ENCODE measurements around the gene KCNE5. TPM values are rescaled to one million over a fixed set of nuclear protein-coding genes. Genes with fewer than 3 reads are reported as not detected.
"Not testable (repeated sequence)": the region's sequence is repeated elsewhere in the genome, so short reads cannot be mapped to it uniquely, and the experiment has no call there.

Gene KCNE5, protein sequence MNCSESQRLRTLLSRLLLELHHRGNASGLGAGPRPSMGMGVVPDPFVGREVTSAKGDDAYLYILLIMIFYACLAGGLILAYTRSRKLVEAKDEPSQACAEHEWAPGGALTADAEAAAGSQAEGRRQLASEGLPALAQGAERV
- total RNA-seq: not detected

DNA sequence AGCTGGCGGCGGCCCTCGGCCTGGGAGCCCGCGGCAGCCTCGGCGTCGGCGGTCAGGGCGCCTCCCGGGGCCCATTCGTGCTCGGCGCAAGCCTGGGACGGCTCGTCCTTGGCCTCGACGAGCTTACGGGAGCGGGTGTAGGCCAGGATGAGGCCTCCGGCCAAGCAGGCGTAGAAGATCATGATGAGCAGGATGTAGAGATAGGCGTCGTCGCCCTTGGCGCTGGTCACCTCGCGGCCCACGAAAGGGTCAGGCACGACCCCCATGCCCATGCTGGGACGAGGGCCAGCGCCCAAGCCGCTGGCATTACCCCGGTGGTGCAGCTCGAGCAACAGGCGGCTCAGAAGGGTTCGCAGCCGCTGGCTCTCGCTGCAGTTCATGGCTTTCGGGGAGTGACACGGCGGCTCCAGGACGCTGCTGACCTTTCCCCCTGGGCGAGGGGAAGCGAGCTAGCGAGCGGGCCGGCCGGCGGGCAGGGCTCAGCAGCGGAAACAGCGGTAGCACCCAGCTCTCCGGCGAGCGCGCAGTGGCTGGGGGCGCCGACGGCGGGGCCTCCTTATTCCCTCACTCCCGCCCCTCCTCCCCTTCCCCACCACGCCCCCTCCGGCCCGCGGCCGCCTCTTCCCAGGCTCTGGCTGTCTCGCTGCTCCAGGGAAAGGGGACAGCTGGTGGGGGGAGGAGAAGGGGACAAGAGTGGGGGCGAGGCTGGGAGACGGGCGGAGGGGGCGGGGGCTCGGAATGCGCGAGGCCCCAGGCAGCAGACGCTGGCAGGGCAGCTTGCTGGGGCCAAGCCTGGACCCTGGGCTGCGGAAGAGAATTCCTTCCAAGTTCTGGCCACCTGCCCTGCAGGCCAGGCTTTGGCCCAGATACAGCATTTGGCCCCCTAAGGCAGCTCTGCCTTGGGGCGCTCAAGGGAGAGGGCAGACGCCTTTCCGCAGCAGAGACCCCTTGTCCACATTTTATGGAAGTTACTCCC, at the start of gene KCNE5:
KCNE5 (minus strand) TSS at position 532 of the 976 bp plus-strand sequence; CDS start at position 380, 152 bp downstream.
- no peaks in the 10 kb centered on the region for H3K27me3 ChIP-seq (ENCODE audit: insufficient read depth, low read length)
- no peaks in the 10 kb centered on the region for H3K9me3 ChIP-seq (ENCODE audit: low read depth, low read length)
- H3K4me3 ChIP-seq (ENCODE audit: low read length): no peak within 1 kb of the TSS
- peaks cover 10% of the 10 kb centered on the region for H3K4me1 ChIP-seq (ENCODE audit: insufficient read depth, low read length)

DNA sequence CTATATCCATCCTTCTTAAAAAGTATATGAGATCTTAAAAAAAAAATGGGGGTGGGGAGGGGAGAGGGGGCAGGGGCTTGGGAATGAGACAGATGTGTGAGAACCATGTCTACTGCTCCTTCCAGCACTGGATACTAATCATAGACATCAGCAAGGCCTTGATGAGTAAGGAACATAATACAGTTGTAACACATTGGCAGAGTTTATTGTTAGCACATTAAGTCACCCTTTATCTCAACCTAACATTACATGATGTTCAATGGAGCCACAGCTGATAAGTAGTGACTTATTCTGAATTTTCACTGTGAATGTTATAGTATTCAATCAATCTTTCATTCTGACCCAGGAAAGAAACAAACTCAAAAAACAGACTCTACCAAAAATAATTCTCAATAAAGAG, 47.3 kb upstream of the KCNE5 start:
- no peaks in the 10 kb centered on the region for H3K27me3 ChIP-seq (ENCODE audit: insufficient read depth, low read length)
- no peaks in the 10 kb centered on the region for H3K9me3 ChIP-seq (ENCODE audit: low read depth, low read length)
- H3K4me3 ChIP-seq (ENCODE audit: low read length): no peak overlapping the region
- no peaks in the 10 kb centered on the region for H3K4me1 ChIP-seq (ENCODE audit: insufficient read depth, low read length)

DNA sequence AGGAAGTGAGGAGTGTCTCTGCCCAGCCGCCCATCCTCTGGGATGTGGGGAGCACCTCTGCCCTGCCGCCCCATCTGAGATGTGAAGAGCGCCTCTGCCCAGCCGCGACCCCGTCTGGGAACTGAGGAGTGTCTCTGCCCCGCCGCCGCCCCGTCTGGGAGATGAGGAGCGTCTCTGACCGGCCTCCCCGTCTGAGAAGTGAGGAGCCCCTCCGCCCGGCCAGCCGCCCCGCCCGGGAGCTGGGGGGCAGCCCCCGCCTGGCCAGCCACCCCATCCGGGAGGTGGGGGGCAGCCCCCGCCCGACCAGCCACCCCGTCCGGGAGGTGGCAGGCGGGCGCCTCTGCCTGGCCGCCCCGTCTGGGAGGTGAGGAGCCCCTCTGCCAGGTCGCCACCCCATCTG, 46.2 kb upstream of the KCNE5 start:
- not testable (repeated sequence) for H3K9me3 ChIP-seq (ENCODE audit: low read depth, low read length); H3K4me3 ChIP-seq (ENCODE audit: low read length); H3K27me3 ChIP-seq (ENCODE audit: insufficient read depth, low read length); H3K4me1 ChIP-seq (ENCODE audit: insufficient read depth, low read length)

DNA sequence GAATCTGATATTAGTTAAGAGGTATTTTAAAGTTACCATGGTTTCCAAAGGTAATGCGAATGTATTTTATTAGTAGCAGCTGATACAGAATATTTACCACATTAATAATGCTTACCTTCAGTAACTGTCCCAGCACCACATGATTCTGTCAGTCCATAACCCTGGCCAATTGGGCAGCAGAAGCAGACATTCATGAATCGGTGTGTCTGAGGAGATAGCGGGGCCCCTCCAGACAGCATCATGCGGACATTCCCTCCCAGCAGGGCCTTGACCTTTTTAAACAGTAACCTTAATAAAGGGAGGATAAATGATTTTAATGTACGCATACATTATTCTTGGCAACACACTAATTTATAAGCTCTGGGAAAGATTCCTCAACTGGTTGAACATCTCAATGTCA, 43.0 kb upstream of the KCNE5 start:
- H3K9me3 ChIP-seq (ENCODE audit: low read depth, low read length): no peaks in the 10 kb centered on the region
- H3K27me3 ChIP-seq (ENCODE audit: insufficient read depth, low read length): no peaks in the 10 kb centered on the region
- H3K4me3 ChIP-seq (ENCODE audit: low read length): no peak overlapping the region
- H3K4me1 ChIP-seq (ENCODE audit: insufficient read depth, low read length): no peaks in the 10 kb centered on the region

DNA sequence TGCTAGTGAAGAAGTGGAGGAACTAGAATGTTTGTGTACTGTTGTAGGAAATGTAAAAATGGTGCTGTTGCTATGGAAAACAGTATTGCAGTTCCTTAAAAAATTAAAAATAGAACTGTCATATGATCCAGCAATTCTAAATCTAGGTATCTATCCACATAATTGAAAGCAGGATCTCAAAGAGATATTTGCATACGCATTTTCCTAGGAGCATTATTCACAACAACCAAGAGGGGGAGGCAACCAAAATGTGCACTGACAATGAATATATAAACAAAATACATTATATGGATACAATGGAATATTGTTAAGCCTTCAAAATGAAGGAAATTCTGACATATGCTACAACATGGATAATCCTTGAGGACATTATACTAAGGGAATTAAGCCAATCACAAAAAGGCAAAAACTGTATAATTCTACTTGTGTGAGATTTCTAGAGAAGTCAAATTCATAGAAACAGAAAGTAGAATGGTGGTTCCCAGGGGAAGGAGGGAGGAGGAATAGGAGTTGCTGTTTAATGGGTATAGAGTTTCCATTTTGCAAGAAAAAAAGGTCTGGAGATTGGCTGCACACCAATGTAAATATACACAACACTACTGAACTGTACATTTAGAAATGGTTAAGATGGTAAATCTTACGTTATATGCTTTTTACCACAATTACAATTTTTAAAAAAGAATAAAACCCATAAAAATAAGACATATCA, 35.6 kb upstream of the KCNE5 start:
- Histone ChIP-seq H3K4me1 (ENCODE audit: insufficient read depth, low read length) (no peaks in the 10 kb centered on the region), H3K27me3 (ENCODE audit: insufficient read depth, low read length) (no peaks in the 10 kb centered on the region), H3K9me3 (ENCODE audit: low read depth, low read length) (no peaks in the 10 kb centered on the region), H3K4me3 (ENCODE audit: low read length) (no peak overlapping the region)

DNA sequence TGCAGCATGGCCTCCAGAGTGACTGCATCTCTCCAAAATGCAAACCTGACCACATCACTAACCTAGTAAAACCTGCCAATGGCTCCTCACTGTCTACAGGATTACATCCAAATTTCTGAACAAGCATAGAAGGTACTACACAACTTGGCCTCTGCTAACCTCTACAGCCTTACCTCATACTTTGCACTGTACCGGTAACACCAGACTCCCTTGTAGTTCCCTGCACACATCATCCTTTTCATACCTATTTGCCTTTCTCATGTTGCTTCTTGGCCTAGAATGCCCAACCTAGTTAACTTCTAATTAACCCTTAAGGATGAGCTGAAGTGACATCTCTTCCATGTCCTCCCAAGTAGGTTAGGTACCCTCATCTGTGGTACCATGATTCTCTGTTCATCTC, 33.4 kb upstream of the KCNE5 start:
- Histone ChIP-seq H3K4me1 (ENCODE audit: insufficient read depth, low read length) (no peaks in the 10 kb centered on the region), H3K9me3 (ENCODE audit: low read depth, low read length) (no peaks in the 10 kb centered on the region), H3K4me3 (ENCODE audit: low read length) (no peak overlapping the region), H3K27me3 (ENCODE audit: insufficient read depth, low read length) (no peaks in the 10 kb centered on the region)

DNA sequence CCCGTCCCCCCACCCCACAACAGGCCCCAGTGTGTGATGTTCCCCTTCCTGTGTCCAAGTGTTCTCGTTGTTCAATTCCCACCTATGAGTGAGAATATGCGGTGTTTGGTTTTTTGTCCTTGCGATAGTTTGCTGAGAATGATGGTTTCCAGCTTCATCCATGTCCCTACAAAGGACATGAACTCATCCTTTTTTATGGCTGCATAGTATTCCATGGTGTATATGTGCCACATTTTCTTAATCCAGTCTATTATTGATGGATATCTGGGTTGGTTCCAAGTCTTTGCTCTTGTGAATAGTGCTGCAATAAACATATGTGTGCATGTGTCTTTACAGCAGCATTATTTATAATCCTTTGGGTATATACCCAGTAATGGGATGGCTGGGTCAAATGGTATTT, 32.4 kb upstream of the KCNE5 start:
- not testable (repeated sequence) for H3K4me3 ChIP-seq (ENCODE audit: low read length); H3K27me3 ChIP-seq (ENCODE audit: insufficient read depth, low read length); H3K4me1 ChIP-seq (ENCODE audit: insufficient read depth, low read length); H3K9me3 ChIP-seq (ENCODE audit: low read depth, low read length)

DNA sequence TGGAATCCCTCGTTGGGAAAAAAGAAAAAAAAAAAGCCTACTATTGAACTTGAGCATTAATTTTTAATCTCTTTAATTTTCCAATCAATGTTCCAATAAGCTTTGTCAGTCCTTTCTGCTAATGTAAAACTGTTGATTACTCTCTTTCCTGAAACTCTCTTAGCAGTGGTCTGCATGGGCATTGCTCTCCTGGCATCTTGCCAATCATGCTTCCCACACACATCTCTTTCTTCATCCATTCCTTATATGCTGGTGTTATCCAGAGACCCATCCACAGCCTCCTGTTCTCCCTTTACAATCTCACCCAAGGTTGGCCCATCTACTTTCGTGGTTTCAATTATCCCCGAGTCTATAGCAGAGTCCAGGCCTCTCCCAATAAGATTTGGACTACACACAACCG, 31.8 kb upstream of the KCNE5 start:
- H3K27me3 ChIP-seq (ENCODE audit: insufficient read depth, low read length): no peaks in the 10 kb centered on the region
- no peaks in the 10 kb centered on the region for H3K4me1 ChIP-seq (ENCODE audit: insufficient read depth, low read length)
- H3K9me3 ChIP-seq (ENCODE audit: low read depth, low read length): no peaks in the 10 kb centered on the region
- no peak overlapping the region for H3K4me3 ChIP-seq (ENCODE audit: low read length)

DNA sequence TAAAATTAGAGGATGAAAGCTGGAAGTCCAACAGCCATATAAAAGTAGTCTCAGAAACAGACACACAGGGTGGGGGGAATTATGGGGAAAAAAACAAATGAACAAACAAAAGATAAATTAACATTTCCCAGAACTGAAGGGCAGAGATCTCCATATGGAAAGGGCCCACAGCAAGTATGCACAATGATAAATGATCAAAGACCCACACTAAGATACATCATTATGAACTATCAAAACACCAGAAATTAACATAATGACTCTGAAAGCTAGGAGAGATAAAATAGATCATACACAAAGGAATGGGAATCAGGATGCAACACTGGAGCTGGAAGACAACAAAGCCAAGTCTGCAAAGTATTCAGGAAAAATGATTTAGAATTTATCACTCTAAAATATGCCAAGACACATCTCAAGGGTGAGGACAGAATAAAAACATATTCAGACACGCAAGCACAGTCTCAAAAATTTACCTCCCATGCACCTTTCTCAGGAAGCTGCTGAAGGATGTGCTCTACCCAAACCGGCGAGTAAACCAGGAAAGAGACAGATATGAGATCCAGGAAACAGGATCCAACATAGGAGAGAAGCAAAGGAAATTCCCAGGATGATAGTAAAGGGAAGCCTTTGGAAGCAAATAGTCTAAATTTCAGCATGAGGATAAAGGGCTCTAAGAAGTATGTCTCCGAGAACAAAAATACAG, 30.7 kb upstream of the KCNE5 start:
- Histone ChIP-seq H3K9me3 (ENCODE audit: low read depth, low read length) (no peaks in the 10 kb centered on the region), H3K4me1 (ENCODE audit: insufficient read depth, low read length) (no peaks in the 10 kb centered on the region), H3K27me3 (ENCODE audit: insufficient read depth, low read length) (no peaks in the 10 kb centered on the region), H3K4me3 (ENCODE audit: low read length) (no peak overlapping the region)

DNA sequence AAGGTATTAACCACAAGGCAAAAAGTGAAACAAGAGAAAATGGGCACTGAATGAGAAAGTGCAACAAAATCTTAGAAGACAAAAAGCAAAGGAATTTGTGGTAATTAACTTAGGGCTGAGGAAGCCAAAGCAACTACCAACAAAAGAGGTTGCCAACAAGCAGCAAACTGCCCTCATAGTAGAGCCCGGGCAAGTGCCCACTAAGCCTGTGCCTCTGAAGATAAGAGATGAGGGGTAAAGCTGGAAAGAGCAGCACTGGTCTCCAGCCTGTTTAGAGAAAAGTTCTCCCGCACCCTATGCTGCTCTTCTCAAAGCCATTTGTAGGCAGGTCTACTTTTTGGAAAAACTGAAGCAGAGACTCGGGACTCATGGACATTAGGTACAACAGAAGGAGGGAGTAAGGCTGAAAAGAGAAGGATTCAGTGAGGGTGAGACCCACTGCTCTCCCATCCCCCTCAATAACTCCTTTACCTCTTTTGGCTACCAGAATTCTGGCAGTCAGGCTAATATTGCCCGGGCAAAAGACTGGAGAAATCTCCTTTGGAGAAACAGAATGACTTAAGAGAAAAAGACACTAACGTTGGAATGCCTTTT, 29.6 kb upstream of the KCNE5 start:
- Histone ChIP-seq H3K4me3 (ENCODE audit: low read length) (no peak overlapping the region), H3K4me1 (ENCODE audit: insufficient read depth, low read length) (no peaks in the 10 kb centered on the region), H3K9me3 (ENCODE audit: low read depth, low read length) (no peaks in the 10 kb centered on the region), H3K27me3 (ENCODE audit: insufficient read depth, low read length) (no peaks in the 10 kb centered on the region)

DNA sequence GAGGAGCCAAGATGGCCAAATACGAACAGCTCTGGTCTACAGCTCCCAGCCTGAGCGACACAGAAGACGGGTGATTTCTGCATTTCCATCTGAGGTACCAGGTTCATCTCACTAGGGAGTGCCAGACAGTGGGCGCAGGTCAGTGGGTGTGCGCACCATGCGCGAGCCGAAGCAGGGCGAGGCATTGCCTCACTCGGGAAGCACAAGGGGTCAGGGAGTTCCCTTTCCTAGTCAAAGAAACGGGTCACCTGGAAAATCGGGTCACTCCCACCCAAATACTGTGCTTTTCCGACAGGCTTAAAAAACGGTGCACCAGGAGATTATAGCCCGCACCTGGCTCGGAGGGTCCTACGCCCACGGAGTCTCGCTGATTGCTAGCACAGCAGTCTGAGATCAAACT, 19.7 kb upstream of the KCNE5 start:
- not testable (repeated sequence) for H3K9me3 ChIP-seq (ENCODE audit: low read depth, low read length); H3K4me3 ChIP-seq (ENCODE audit: low read length); H3K4me1 ChIP-seq (ENCODE audit: insufficient read depth, low read length); H3K27me3 ChIP-seq (ENCODE audit: insufficient read depth, low read length)

DNA sequence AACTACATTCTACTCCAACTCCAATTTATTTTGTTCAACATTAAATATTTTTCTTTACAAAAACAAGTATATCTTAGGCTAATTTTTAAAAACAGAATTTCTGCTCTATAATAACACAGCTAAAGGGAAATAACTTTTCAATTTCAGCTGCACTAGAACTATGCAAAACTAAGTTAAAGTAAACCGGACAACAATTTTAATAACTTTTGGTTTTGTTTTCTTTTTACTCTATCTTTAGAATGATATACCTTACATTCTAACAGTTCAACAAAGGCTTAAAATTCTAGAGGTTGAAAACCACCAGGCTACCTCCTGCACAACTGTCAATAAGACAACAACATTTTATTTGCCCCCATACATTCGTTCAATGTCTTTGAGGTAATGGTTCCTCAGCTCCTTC, 18.7 kb upstream of the KCNE5 start:
- Histone ChIP-seq H3K9me3 (ENCODE audit: low read depth, low read length) (no peaks in the 10 kb centered on the region), H3K27me3 (ENCODE audit: insufficient read depth, low read length) (no peaks in the 10 kb centered on the region), H3K4me3 (ENCODE audit: low read length) (no peak overlapping the region), H3K4me1 (ENCODE audit: insufficient read depth, low read length) (no peaks in the 10 kb centered on the region)

DNA sequence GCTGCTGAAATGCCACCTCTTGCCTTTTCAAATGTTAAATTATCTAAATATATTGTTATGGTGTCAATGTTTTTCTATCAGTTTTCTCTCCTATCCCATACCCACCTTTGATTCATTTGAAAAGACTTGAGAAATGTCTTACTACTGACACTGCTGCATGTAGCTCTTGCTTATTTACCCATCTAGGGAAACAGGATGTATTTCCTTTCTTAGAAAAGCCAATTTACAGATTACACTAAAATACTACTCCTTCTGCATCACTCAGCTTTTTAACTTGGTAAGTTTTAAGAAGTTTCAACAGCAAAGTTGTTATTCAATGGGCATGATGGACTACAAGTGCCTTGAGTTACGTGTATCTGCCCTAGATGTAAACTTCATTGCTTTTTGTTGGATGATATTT, 13.2 kb upstream of the KCNE5 start:
- no peaks in the 10 kb centered on the region for H3K4me1 ChIP-seq (ENCODE audit: insufficient read depth, low read length)
- H3K27me3 ChIP-seq (ENCODE audit: insufficient read depth, low read length): no peaks in the 10 kb centered on the region
- no peak overlapping the region for H3K4me3 ChIP-seq (ENCODE audit: low read length)
- H3K9me3 ChIP-seq (ENCODE audit: low read depth, low read length): no peaks in the 10 kb centered on the region

DNA sequence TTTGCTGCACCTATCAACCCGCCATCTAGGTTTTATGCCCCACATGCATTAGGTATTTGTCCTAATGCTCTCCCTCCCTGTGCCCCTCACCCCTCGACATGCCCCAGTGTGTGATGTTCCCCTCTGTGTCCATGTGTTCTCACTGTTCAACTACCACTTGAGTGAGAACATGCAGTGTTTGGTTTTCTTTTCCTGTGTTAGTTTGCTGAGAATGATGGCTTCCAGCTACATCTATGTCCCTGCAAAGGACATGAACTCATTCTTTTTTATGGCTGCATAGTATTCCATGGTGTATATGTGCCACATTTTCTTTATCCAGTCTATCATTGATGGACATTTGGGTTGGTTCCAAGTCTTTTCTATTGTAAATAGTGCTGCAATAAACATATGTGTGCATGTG, 12.5 kb upstream of the KCNE5 start:
- not testable (repeated sequence) for H3K9me3 ChIP-seq (ENCODE audit: low read depth, low read length); H3K27me3 ChIP-seq (ENCODE audit: insufficient read depth, low read length); H3K4me3 ChIP-seq (ENCODE audit: low read length); H3K4me1 ChIP-seq (ENCODE audit: insufficient read depth, low read length)

DNA sequence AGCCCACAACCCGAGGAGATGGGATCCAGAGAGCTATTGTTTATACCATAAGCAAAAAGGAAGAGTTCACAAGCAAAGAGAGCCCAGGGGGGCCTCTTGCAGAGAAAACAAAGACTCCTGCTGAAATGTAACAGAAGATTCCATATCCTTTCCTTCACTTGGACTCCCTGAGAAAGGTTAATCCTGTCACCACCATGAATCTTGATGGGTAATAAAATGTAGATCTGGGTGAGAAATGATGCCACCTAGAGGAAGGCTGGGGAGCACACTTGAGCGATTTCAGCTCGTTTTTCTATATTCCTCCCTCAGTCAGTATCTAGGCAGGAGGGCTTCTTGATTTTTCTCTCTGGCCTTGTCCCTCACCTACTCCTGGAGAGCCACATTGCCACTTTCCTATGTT, 10.2 kb upstream of the KCNE5 start:
- H3K27me3 ChIP-seq (ENCODE audit: insufficient read depth, low read length): no peaks in the 10 kb centered on the region
- no peaks in the 10 kb centered on the region for H3K9me3 ChIP-seq (ENCODE audit: low read depth, low read length)
- peaks cover 5% of the 10 kb centered on the region for H3K4me1 ChIP-seq (ENCODE audit: insufficient read depth, low read length)
- no peak overlapping the region for H3K4me3 ChIP-seq (ENCODE audit: low read length)

Measured in mononuclear cell (primary cell).